DMS 273 treated with DMSO at 0.1 percent for 48 hours (cell line): ENCODE measurements around the gene NIPSNAP2.
"Not testable (repeated sequence)": the region's sequence is repeated elsewhere in the genome, so short reads cannot be mapped to it uniquely, and the experiment has no call there.

Source experiments
- DNase-seq: peaks from one replicate; lab custom pipeline; 2025; lab: John Stamatoyannopoulos, UW

The NIPSNAP2 gene

GRCh38 chr7:55964261-55965099, at the start of gene NIPSNAP2:
TSS of gene NIPSNAP2 (plus strand) at chr7:55964585. CDS start at chr7:55964610, 25 bp downstream.
- peak; percentile 22 for DNase-seq

DNA sequence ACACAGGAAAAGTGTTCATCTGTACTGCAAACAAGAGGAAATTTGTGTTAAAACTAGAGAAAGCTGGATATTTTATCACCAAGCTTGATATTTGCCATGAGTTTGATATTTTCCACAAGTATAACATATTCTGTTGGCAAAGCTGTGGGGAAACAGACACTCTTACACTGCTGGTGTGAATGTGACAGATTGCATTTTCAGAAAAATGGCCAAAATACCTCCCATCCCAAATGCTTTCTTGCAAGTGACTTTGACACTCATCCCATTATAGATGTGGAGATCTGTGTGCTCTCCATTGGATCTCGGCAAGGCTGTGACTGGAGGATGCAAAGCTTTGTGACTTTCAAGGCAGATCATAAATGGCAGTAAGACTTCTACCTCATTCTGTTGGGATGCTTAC, 46.6 kb upstream of the NIPSNAP2 start:
- no peak for DNase-seq

DNA sequence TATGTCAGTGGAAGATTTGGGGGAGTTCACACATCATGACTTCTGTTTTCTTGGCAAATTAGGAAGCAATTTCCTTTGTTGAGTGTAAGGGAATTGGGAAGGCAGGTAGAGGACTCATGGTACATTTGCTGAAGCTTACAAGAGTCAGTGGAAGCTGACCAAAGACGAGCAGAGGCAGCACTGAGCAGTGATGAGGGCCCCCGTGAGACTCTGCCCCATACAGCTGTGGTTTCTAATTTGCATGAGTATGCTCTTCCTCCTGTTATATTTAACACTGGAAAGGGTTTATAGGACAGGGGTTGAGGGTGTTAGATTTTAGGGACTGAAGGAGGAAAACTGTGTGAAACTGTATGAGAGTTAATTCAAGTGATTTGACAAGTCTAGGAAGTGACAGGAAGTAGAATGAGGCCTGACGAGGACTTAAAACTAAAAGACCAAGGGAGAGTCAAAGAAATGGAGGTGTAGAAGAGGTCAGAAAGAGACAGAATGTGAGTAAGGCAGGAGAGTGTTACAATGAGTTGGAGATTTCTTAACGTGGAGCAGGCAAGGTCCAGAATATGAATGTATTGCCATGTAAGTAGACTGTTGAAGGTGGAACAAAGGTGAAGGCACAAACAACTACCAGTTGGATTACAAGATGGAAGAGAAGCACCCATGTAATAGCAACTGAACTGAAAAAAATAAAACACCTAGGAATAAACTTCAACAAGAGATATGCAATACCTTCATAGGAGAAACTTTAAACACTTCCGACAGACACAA, 36.2 kb upstream of the NIPSNAP2 start:
- no peak for DNase-seq

DNA sequence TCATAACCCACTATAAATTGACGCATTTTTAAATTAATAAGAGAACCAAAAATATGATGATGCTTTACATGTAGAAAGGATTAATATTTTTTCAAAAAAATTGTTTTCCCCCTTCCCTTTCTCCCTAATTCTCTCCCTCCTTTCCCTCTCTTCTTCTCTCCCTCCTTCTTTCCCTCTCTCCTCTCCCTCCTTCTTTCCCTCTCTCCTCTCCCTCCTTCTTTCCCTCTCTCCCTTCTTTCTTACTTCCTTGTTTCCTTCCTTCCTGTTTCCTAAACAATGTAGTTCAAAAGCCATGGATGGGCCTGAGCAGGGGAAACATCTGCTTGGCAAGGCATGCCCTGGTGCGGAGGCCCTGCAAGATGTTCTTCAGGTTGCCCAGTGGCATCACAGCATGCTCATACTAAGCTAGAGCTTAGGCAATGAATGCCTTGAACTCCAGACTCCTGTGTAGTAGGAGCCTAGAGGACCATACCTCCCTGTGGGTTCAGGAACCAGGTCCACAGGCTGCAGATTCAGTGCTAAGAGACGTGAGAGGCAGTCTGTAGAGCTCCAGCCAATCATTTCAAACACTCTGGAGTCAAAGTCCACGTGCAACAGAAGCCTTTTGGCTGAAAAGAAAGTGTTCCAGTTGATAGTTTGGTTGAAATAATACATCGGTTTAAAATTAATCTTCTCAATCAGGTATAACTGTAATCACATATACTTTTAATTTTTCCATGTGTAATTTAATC, 32.8 kb upstream of the NIPSNAP2 start:
- DNase-seq: no peak

DNA sequence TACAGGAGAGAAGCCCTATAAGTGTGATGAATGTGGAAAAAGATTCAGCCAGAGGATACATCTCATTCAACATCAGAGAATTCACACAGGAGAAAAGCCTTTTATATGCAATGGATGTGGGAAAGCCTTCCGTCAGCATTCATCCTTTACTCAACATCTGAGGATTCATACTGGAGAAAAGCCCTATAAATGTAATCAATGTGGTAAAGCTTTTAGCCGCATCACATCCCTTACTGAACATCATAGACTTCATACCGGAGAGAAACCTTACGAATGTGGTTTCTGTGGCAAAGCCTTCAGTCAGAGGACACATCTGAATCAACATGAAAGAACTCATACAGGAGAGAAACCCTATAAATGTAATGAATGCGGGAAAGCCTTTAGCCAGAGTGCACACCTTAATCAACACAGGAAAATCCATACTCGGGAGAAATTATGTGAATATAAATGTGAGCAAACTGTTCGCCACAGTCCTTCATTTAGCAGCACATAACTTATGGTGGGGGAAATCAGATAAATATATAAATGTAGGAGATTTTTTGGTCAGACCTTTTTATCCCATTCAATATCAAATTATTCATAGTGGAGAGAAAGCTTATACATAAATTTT, 24.8 kb upstream of the NIPSNAP2 start:
- no peak for DNase-seq

DNA sequence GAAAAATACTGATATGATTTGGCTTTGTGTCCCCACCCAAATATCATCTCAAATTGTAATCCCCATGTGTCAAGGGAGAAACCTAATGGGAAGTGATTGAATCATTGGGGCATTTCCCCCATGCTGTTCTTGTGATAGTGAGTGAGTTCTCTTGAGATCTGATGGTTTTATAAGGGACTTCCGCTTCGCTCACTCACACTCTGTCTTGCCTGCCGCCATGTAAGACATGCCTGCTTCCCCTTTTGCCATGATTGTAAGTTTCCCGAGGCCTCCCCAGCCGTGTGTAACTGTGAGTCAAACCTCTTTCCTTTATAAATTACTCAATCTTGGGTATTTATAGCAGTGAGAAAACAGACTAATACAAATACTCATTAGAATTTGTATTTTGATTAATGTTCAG, 17.8 kb upstream of the NIPSNAP2 start:
- no peak for DNase-seq

DNA sequence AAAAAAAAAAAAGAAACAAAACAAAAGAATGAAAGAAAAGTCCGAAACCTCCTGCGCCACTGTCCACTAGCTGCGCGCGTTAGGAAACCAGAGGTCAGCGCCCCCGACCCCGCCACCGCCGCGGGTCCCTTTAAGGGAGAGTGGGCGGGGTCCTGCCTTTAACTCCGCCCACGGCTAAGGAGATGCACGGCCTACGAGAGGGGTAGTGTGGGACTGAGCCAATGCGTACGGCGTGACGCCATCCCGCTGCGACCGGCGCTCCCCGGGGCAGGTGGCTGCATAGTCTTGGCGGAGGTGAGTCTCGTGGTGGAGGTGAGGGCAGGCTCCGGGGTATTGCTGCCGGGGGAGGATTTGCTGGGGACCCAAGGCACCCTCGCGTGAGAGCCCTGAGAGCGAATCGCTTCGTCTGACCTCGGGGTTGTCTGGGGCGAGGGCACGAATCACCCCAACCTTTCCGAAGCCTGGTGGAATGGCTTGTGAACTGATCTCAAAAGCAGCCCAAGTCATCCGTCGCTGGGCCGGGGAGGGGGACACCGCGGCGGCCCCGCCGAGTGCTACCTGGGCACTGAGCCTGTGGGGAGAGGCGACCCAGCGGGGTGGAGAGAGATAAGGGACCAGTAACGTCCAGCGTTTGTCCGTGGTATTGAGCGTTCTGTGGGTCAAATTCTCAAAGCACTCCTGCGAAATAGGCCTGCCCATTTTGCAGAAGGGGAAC, 12.6 kb upstream of the NIPSNAP2 start, which contains the start of gene MRPS17:
TSS of gene MRPS17 (plus strand) at position 241 of the 715 bp plus-strand sequence. CDS start 1,319 bp downstream, outside the sequence.
- peak; percentile 88 for DNase-seq

DNA sequence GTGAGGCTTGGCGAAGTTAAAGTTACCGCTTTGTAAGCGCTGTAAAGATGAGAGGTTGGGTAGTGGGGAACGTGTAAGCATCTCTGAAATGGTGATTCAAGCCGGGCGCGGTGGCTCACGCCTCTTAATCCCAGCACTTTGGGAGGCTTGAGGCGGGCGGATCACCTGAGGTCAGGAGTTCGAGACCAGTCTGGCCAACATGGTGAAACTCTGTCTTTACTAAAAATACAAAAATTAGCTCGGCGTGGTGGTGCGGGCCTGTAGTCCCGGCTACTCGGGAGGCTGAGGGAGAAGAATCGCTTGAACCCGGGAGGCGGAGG, 12.1 kb upstream of the NIPSNAP2 start:
- DNase-seq: not testable (repeated sequence)

DNA sequence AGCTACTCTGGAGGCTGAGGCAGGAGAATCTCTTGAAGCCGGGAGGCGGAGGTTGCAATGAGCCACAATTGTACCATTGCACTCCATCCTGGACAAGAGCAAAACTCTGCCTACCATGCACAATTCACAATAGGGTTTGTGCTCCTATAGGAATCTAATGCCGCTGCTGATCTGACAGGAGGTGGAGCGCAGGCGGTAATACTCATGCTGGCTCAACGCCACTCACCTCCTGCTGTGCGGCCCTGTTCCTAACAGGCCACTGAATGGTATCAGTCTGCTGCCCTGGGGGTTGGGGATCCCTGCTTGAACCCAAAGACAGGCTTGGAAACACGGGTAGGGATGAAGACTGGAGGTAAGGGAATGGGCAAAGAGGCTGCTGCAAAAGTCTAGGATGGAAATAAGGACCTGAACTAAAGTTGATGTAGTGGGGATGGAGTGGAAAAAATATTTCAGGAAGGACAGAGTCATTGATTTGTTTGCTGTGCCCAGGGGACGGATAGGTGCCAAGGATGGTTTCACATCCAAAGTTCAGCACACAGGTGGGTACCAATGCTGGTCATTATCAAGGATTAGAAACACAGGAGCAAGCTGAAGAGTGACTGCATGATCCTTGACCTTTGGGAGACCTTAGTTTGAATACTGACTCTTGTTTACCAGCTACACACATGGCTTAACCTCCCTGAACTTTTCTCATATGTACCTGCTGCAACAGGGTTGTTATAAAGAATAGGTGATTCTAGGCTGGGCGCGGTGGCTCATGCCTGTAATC, 10.5 kb upstream of the NIPSNAP2 start:
- DNase-seq: no peak

DNA sequence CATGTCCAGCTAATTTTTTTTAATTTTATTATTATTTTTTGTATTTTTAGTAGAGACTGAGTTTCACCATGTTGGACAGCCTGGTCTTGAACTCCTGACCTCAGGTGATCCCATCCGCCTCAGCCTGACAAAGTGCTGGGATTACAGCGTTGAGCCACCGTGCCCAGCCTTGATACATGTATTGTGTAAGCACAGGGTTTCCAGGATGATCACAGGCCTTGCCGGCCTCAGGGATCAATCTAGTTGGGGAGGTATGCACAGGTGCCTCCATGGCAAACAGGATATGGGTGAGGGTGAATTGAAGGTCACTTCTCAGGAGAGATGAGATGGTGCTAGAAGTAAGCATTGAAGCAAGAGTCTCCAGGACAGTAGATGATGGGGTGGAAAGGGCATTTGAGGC, 7.2 kb upstream of the NIPSNAP2 start:
- no peak for DNase-seq

- DNase-seq: no peak
Measured at GRCh38 chr7:55962014-55962413, 2.4 kb upstream of the NIPSNAP2 start.

DNA sequence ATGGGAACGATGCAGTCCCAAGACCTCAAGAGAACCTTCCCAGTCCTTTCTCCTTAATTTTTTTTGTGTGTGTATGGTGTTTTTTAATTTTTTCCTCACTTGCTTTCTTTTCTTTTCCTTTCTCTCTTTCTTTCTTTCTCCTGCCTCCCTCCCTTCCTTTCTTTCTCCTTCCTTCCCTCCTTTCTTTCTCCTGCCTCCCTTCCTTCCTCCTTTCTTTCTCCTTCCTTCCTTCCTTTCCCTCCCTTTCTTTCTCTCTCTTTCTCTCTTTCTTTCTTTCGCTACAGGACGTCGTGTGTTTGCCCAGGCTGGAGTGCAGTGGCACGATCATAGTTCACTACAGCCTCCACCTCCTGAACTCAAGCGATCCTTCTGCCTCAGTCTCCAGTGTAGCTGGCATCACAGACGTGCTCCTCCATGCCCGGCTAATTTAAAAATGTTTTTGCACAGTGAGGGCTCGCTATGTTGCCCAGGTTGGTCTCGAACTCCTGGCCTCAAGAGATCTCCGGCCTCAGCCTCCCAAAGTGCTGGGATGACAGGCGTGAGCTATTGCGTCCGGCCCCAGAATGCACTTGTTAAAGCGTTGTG, 709 bp upstream of the NIPSNAP2 start:
- DNase-seq: no peak

DNA sequence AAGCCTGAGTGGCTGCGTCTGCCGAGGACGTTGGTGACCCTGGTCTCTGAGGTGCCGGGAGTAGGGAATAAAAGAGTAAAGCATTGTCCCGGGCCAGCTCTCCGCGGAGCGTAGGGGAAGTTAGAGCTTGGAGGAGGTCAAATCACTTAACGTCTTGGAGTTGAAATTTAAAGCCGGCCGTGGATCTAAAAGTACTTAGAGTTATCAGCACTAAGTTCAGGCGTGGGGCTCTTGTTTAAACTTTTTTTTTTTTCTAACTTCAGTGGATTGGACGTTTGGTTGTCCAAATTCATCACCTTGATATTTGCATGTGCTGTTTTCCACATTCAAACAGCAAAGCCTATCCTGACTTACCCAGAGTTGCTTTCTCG, 700 bp downstream of the NIPSNAP2 start:
- no peak for DNase-seq

- no peak for DNase-seq
Measured at GRCh38 chr7:55965805-55966421, 1.5 kb downstream of the NIPSNAP2 start.

DNA sequence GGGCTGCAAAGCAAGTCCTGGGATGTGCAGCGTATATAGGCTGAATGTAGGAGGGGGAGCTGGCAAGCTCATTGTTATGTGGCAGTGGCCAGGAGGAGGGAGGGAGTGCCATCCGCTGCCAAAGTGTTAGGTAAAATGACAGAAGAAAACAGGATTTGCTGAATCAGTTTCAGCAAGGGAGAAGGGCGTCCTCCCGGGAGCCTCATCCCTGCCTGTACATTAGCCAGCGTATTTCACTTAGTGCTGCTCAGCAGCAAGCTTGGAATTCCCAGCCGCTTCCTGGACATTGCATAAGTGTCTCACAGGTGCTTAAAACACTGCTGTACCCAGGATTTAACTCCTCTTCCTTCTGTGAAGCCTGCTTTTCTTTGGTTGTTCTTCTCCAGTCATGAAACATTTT, 2.5 kb downstream of the NIPSNAP2 start:
- DNase-seq: no peak

GRCh38 chr7:55969391-55969790, 5.0 kb downstream of the NIPSNAP2 start:
- no peak for DNase-seq

DNA sequence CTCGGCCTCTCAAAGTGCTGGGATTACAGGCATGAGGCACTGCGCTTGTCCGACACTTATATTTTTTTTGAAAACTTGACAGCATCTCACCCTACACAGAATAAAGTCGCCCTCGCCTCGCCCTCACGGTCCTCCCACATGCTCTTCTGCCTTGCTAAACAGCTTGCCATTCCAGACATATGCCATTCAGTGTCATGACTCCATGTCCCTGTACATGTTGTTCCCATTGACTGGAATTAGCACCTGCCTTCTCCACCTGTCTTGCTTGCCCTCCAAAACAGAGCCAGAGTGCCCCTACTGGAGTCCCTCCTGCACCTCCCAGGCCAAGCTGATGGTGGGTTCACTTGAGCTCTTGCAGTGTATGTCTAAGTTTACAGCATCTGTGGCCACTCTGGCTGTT, 6.2 kb downstream of the NIPSNAP2 start:
- DNase-seq: no peak

GRCh38 chr7:55970978-55971377, 6.6 kb downstream of the NIPSNAP2 start:
- DNase-seq: no peak

DNA sequence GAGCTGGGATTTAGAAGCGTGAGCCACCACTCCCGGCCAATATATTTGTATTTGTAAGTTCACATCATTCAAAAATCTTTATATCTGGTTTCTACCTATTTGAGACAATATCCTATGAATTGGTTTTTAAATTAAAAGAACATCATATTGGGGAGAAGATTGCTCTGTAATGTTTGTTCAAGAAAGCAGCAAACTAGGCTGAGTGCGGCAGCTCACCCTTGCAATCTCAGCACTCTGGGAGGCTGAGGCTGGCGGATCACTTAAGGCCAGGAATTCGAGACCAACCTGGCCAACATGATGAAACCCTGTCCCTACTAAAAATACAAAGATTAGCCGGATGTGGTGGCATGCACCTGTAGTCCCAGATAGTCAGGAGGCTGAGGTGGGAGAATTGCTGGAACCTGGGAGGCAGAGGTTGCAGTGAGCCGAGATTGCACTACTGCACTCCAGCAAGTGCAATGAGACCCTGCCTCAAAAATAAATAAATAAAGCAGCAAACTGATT, 9.4 kb downstream of the NIPSNAP2 start:
- no peak for DNase-seq
